B cell (primary cell): ENCODE data around the gene SNX20. TPM values are rescaled to one million over a fixed set of nuclear protein-coding genes. Genes with fewer than 3 reads are reported as not detected.

Experiments
- ATAC-seq: fragments of 200-7000 bp; cut with Tn5 transposase; one replicate; pipeline ENCODE4 v1.10.0; 2021; ENCODE audit warnings: low read depth, mild to moderate bottlenecking, moderate number of reproducible peaks, moderate library complexity
- CTCF ChIA-PET: fragments of 350-600 bp; sonication (Branson Sonifier 250); formaldehyde crosslinking; loops from one replicate; lab custom pipeline; 2021; ENCODE audit warnings: antibody characterized with exemption, inconsistent platforms; lab: Charles Lee
- POLR2A ChIA-PET: fragments of 350-600 bp; sonication (Branson Sonifier 250); formaldehyde crosslinking; loops from one replicate; lab custom pipeline; 2021; ENCODE audit warnings: antibody characterized with exemption; lab: Charles Lee
- DNase-seq: peaks from one replicate; pipeline ENCODE4 v3.0.0; 2013
- H2AFZ ChIP-seq: 2 replicates; pipeline ENCODE4 v1.6.1; 2012; ENCODE audit warnings: mild to moderate bottlenecking, low read depth, low read length; ENCODE audit not compliant: insufficient read depth, poor library complexity, severe bottlenecking
- H3K27ac ChIP-seq, 2 donors: 1 replicate in 1 of 2; 2 replicates in 1 of 2; pipeline ENCODE4 v1.5.1; 2012 to 2013; ENCODE audit warnings: low read length in 2 of 2, mild to moderate bottlenecking in 2 of 2, moderate library complexity in 1 of 2
- H3K27me3 ChIP-seq, 4 experiments: fragments of 200-600 bp in 1 of 4; sonication (generic) in 1 of 4; replicated peaks in 1 of 4; 1 replicate in 2 of 4; 2 replicates in 2 of 4; pipeline versions ENCODE4 v1.6.1 to v1.7.0; 2013 to 2016; ENCODE audit warnings: low read length in 3 of 4, mild to moderate bottlenecking in 2 of 4, mixed read lengths in 1 of 4, moderate library complexity in 1 of 4; ENCODE audit not compliant: insufficient read depth in 4 of 4, control insufficient read depth in 3 of 4; ENCODE audit errors: control extremely low read depth in 1 of 4
- H3K36me3 ChIP-seq, 2 experiments: replicated peaks in 1 of 2; 1 replicate in 1 of 2; 2 replicates in 1 of 2; pipeline versions ENCODE4 v1.6.1 to v1.7.1; 2013; ENCODE audit warnings: low read length in 1 of 2; ENCODE audit not compliant: insufficient read depth in 2 of 2, control insufficient read depth in 1 of 2; ENCODE audit errors: control extremely low read depth in 1 of 2, extremely low read depth in 1 of 2
- H3K4me1 ChIP-seq, 2 donors: fragments of 200-600 bp in 1 of 2; sonication (generic) in 1 of 2; 1 replicate in 1 of 2; 2 replicates in 1 of 2; pipeline versions ENCODE4 v1.5.1 to v1.6.1; 2013 to 2017; ENCODE audit warnings: low read length in 2 of 2; ENCODE audit not compliant: control insufficient read depth in 2 of 2, insufficient read depth in 2 of 2
- H3K4me2 ChIP-seq: replicated peaks from 2 replicates; pipeline ENCODE3; 2012; ENCODE audit warnings: mild to moderate bottlenecking, low read depth, low read length; ENCODE audit not compliant: poor library complexity, severe bottlenecking
- H3K4me3 ChIP-seq, 5 experiments: fragments of 200-600 bp in 1 of 5; sonication (generic) in 1 of 5; 1 replicate in 3 of 5; 2 replicates in 2 of 5; pipeline versions ENCODE4 v1.5.1 to v1.7.0; 2011 to 2016; ENCODE audit warnings: low read length in 4 of 5, mild to moderate bottlenecking in 4 of 5, low read depth in 2 of 5, control low read depth in 1 of 5, moderate library complexity in 1 of 5; ENCODE audit not compliant: insufficient read depth in 1 of 5; ENCODE audit errors: control extremely low read depth in 1 of 5, extremely low read depth in 1 of 5
- H3K79me2 ChIP-seq: fragments of 200-600 bp; sonication (generic); one replicate; pipeline ENCODE4 v1.6.0; 2016; ENCODE audit warnings: low read length; ENCODE audit not compliant: control insufficient read depth, insufficient read depth
- H3K9ac ChIP-seq: fragments of 200-600 bp; sonication (generic); 2 replicates; pipeline ENCODE4 v1.6.1; 2017; ENCODE audit warnings: mild to moderate bottlenecking, low read length, moderate library complexity
- H3K9me3 ChIP-seq, 3 donors: one replicate each; pipeline versions ENCODE4 v1.6.1 to v1.7.1; 2013; ENCODE audit warnings: low read length in 2 of 3; ENCODE audit not compliant: control insufficient read depth in 2 of 3, insufficient read depth in 1 of 3; ENCODE audit errors: control extremely low read depth in 1 of 3
- H4K20me1 ChIP-seq: 2 replicates; pipeline ENCODE4 v1.6.0; 2012; ENCODE audit warnings: mild to moderate bottlenecking, low read length; ENCODE audit not compliant: insufficient read depth, control insufficient read depth, poor library complexity, severe bottlenecking
- H3K27ac Mint-ChIP-seq: one replicate; pipeline ENCODE4 v1.8.0; 2021; ENCODE audit warnings: mixed read lengths
- H3K27me3 Mint-ChIP-seq: one replicate; pipeline ENCODE4 v1.8.0; 2021; ENCODE audit warnings: mixed read lengths
- H3K4me1 Mint-ChIP-seq: one replicate; pipeline ENCODE4 v1.8.0; 2021; ENCODE audit warnings: mixed read lengths
- H3K4me3 Mint-ChIP-seq: one replicate; pipeline ENCODE4 v1.8.0; 2021; ENCODE audit warnings: mixed read lengths
- H3K9me3 Mint-ChIP-seq: one replicate; pipeline ENCODE4 v1.8.0; 2022; ENCODE audit warnings: mixed read lengths; ENCODE audit not compliant: insufficient read depth
- CTCF ChIP-seq: fragments of 200-600 bp; IDR thresholded peaks from one replicate; pipeline ENCODE4 v1.8.0; 2022; ENCODE audit warnings: antibody characterized with exemption, mild to moderate bottlenecking
- EZH2 ChIP-seq: IDR thresholded peaks from 2 replicates; pipeline ENCODE4 v1.6.1; 2012; ENCODE audit warnings: borderline replicate concordance, low read depth, mild to moderate bottlenecking, moderate library complexity, low read length; ENCODE audit not compliant: insufficient read depth, poor library complexity, severe bottlenecking
- WGBS: methylation state at CpG from one replicate; pipeline ENCODE4 v1.1.5; 2013; ENCODE audit warnings: missing lambda C conversion rate; ENCODE audit not compliant: insufficient coverage; 5-methylcytosine and 5-hydroxymethylcytosine counted together
- intact Hi-C: fragments of 100-400 bp; cut with micrococcal nuclease; formaldehyde crosslinking; loops from one replicate; pipeline ENCODE4 v1.10.0; 2022
- polyA plus RNA-seq: library from polyadenylated mRNA; depleted of rRNA; stranded (reverse); fragments of >200 nt; gene quantifications from 2 replicates; pipeline ENCODE4 v1.2.3, GENCODE V29; 2012
- total RNA-seq, 2 donors: library from RNA; stranded (reverse); fragments of 120-200 nt in 1 of 2; gene quantifications; 1 replicate in 1 of 2; 2 replicates in 1 of 2; pipeline versions ENCODE4 v1.2.3 to v1.2.4, GENCODE V29; 2013 to 2022

SNX20 gene
- total and polyA plus RNA-seq, 2 donors (not counting 1 experiment from before 2014, with no cell fraction given), result 34.7 to 43.0 TPM

DNA sequence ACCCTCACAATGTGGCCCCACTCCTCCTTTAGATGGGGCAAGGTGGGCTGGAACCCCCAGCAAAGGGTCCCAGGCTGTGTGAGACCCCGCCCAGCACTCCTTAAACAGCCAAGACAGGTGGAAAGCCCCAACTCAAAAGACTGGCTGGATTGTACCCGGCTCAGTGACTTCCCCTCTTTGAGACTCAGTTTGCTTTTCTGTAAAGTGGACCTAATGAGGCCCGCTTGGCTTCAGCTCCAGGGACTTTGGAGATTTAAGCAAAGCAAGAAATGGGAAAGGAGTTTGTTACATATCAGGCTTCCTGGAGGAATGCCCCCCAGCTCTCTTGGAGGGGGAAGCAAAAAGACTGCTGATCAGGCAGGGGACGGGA, 39.3 kb downstream of the SNX20 start:
- Histone ChIP-seq H3K4me3 (no peak overlapping the region), H3K27me3 (peaks cover 0 to 6% (median 0%) of the 10 kb centered on the region in 4 experiments), H3K9ac (no peak overlapping the region), H3K4me1 (no peaks in the 10 kb centered on the region), H3K36me3 (no peaks in the 10 kb centered on the region), H3K9me3 (no peaks in the 10 kb centered on the region), H3K4me2 (no peak overlapping the region), H4K20me1 (no peaks in the 10 kb centered on the region), H3K79me2 (no peaks in the 10 kb centered on the region), H3K27ac (no peak overlapping the region), H2AFZ (no peak overlapping the region)
- 100% methylated on average over 3 of the region's 4 CpGs for WGBS
- DNase-seq, result no peak
- POLR2A ChIA-PET, result no interaction called here
- intact Hi-C loops, result loop anchor here (10.0 kb wide), 1 partner anchor 287 kb away; no protein-coding TSS in a partner anchor
- ATAC-seq, result no peak
- CTCF ChIA-PET, result interaction anchor here (0.7 to 1.4 kb wide), 2 partner anchors 24 to 28 kb away, joined by 3 to 5 read pairs; no protein-coding TSS in a partner anchor
- Mint-ChIP-seq H3K27ac (no peak overlapping the region), H3K9me3 (no peaks in the 10 kb centered on the region), H3K4me1 (no peaks in the 10 kb centered on the region), H3K4me3 (no peak overlapping the region), H3K27me3 (peaks cover 16% of the 10 kb centered on the region)
- TF ChIP-seq EZH2 (no peak), CTCF (no peak)

- Histone ChIP-seq H3K36me3 (no peaks in the 10 kb centered on the region), H3K4me3 (no peak overlapping the region), H3K4me2 (no peak overlapping the region), H2AFZ (no peak overlapping the region), H3K4me1 (no peaks in the 10 kb centered on the region), H3K79me2 (no peaks in the 10 kb centered on the region), H3K27me3 (peaks cover 0 to 6% (median 0%) of the 10 kb centered on the region in 4 experiments), H3K9me3 (no peaks in the 10 kb centered on the region), H4K20me1 (no peaks in the 10 kb centered on the region), H3K27ac (no peak overlapping the region), H3K9ac (no peak overlapping the region)
- Mint-ChIP-seq H3K4me1 (no peaks in the 10 kb centered on the region), H3K27me3 (peaks cover 16% of the 10 kb centered on the region), H3K9me3 (no peaks in the 10 kb centered on the region), H3K4me3 (no peak overlapping the region), H3K27ac (no peak overlapping the region)
- ChIA-PET CTCF (interaction anchor here (1.4 kb wide), 1 partner anchor 24 kb away, joined by 5 read pairs; no protein-coding TSS in a partner anchor), POLR2A (no interaction called here)
- no peak for ATAC-seq
- intact Hi-C loops, result loop anchor here (10.0 kb wide), 1 partner anchor 286 kb away; no protein-coding TSS in a partner anchor
- 71% methylated on average over 13 of the region's 15 CpGs for WGBS
- no peak for TF ChIP-seq EZH2
- TF ChIP-seq CTCF, result no peak
- DNase-seq, result no peak
Observed at GRCh38 chr16:50640919-50641817, 39.9 kb downstream of the SNX20 start.
